Stimulated activated effector memory CD8-positive, alpha-beta T cell treated with anti-CD3 and anti-CD28 coated beads, Interleukin-12 subunit alpha, Interleukin-12 subunit beta, amount 100 ng/mL, for 72 hours (primary cell): ENCODE results near the gene DENND2D.

Experiments used
- ATAC-seq: fragments of 150-1000 bp; cut with Tn5 transposase; 2 replicates; pipeline ENCODE4 v1.10.0; 2021
- DNase-seq, 2 donors: peaks; one replicate each; pipeline ENCODE4 v3.0.0; 2021 to 2022; ENCODE audit warnings: low spot score in 2 of 2
- H3K27ac Mint-ChIP-seq: one replicate; pipeline ENCODE4 v1.8.0; 2022; ENCODE audit warnings: mild to moderate bottlenecking, mixed read lengths
- H3K36me3 Mint-ChIP-seq: one replicate; pipeline ENCODE4 v1.8.0; 2022; ENCODE audit warnings: mild to moderate bottlenecking, mixed read lengths
- H3K4me1 Mint-ChIP-seq: one replicate; pipeline ENCODE4 v1.8.0; 2022; ENCODE audit warnings: mixed read lengths
- H3K4me3 Mint-ChIP-seq: one replicate; pipeline ENCODE4 v1.8.0; 2022; ENCODE audit warnings: mild to moderate bottlenecking, mixed read lengths
- H3K9me3 Mint-ChIP-seq: one replicate; pipeline ENCODE4 v1.8.0; 2022; ENCODE audit warnings: mixed read lengths

The DENND2D gene, protein sequence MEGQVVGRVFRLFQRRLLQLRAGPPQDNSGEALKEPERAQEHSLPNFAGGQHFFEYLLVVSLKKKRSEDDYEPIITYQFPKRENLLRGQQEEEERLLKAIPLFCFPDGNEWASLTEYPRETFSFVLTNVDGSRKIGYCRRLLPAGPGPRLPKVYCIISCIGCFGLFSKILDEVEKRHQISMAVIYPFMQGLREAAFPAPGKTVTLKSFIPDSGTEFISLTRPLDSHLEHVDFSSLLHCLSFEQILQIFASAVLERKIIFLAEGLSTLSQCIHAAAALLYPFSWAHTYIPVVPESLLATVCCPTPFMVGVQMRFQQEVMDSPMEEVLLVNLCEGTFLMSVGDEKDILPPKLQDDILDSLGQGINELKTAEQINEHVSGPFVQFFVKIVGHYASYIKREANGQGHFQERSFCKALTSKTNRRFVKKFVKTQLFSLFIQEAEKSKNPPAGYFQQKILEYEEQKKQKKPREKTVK

DNA sequence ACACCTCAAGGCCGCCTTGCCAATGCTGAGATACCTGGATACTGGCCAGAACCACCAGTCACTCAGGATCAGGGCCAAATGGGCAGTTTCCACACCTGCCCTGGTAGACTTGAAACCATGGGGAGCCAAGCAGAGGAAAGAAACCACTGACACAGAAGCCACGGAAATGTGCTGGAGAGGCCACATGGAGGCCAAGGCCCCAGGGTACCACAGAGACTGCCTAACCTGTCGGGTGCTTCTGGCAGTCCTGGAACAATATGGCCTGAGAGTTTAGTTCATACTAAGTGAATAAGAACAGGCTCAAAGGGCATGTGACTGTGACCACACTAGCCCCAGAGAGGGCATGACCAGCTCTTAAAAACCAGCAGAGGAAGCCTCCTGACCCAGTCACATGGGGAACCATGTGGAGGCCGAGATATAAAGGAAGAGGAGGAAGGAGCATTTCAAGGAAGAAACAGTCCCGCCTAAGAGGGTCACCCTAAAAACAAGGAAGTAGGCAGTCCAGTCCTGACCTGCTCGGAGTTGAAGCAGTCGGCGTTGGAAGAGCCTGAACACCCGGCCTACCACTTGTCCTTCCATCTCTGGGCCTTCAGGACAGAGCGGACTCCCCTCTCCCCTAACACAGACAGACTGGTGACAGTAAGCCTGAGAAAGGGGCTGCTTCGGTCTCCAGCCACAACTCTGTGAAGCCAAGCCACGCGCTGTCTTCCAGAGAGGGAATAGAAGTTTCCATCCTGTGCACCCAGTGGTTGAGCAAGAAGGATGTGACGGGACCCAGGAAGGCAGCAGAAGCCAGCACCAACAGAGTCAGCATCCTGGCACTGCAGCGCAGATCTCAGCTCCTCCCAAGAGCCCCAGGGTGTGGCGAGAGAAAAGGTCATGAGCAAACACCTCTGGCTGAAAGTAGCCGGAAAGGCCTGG lies at the start of gene DENND2D:
DENND2D (minus strand) TSS at position 766 of the 921 bp plus-strand sequence; CDS start at position 579, 187 bp downstream.
- Mint-ChIP-seq H3K4me1 (peaks cover 82% of the 10 kb centered on the region), H3K9me3 (no peaks in the 10 kb centered on the region), H3K36me3 (peaks cover 70% of the 10 kb centered on the region), H3K27ac (peak within 1 kb of the TSS; percentile 97), H3K4me3 (peak within 1 kb of the TSS; percentile 90)
- peak; percentile 71 for ATAC-seq
- DNase-seq, result peak in 1 of 2 donors; percentile 82

DNA sequence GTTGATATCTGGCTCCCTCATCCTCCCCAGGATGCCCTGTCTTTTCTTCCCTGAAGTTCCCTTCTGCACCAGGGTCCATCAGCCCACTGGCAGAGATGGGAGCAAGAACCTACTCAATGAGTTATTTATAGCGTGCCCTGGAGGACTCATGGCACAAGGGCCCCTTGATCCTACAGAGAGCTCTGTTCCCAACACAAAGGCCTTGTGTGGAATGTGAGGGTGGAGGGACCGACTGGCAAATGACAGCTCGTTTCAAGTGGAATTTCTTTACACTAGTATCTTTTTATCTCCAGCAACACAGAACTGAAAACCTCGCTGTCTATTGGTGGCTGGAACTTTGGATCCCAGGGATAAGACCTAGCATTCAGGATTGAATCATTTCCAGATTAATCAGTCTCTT lies 49.5 kb upstream of the DENND2D start:
- ATAC-seq (no peak), DNase-seq (no peak)
- Mint-ChIP-seq H3K9me3 (no peaks in the 10 kb centered on the region), H3K4me1 (peaks cover 15% of the 10 kb centered on the region), H3K36me3 (no peaks in the 10 kb centered on the region), H3K4me3 (no peak overlapping the region), H3K27ac (no peak overlapping the region)

DNA sequence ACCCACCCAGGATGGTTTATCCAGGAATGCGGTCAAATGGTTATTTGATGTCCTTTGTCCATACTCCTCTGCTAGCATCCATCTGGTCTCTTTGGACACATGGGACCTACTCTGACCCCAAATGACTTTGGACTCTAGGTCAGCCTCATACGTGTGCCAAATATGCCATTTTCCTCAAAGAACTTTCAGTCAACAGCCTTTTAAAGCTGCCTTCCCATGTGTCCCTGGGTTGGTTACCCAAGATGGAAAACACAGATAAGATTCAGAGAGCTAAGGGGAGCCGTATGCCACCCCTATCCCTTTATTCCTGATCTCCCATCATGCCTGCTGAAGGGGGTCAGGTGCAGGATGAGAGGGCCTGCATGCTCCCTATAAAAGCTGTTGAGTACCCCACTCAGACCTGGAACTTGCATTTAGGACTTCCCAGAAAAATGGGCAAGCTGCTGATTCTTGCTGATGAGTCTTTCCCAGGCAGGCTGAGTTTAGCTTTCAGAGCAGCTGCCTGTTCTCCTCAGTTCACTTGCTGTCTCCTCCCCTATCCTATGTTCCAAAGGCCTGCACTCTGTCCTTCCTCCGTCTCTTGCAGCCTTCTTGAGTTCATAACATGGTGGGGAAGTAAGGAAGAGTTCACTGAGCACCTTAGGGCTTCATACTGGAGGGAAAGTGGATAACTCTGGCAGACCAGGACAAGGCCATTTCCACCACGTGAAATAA lies 46.8 kb upstream of the DENND2D start:
- ATAC-seq, result no peak
- Mint-ChIP-seq H3K27ac (no peak overlapping the region), H3K36me3 (no peaks in the 10 kb centered on the region), H3K4me3 (no peak overlapping the region), H3K9me3 (no peaks in the 10 kb centered on the region), H3K4me1 (peaks cover 9% of the 10 kb centered on the region)
- no peak for DNase-seq

DNA sequence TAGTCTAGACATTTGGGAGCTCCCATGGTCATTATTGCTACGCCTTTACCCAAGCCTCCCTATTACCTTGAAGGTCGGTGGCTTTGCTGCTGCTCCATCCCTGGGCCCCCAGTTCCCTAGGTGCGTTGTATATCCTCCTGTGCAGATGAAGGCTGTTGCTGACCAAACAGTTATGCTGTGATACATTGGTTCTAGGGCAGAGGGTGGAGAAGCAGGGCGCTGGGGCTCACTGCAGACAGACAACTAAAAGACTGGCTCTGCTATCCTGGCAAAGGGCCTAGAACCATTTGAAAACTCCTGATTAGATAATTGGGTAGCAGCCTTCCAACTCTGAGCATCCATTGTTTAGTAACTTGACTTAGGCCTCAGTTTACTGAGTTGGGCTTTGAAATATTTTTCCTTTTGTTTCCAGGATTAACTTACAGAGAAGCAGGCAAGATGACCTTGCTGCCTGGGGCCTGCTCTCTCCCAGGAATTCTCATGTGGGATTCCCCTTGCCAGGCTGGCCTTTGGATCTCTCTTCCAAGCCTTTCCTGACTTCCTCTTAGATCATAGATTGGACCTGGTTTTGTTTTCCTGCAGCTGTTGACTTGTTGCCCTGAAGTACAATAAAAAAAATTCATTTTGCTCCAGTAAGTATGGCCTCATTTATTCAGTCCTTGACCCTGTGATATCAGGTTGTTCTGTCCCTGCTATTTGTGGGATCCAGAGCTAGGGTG lies 42.5 kb upstream of the DENND2D start:
- ATAC-seq (no peak), DNase-seq (peak in 1 of 2 donors; percentile 28)
- peaks cover 15% of the 10 kb centered on the region for H3K4me1 Mint-ChIP-seq
- H3K27ac Mint-ChIP-seq, result no peak overlapping the region
- H3K4me3 Mint-ChIP-seq, result no peak overlapping the region
- H3K9me3 Mint-ChIP-seq, result no peaks in the 10 kb centered on the region
- no peaks in the 10 kb centered on the region for H3K36me3 Mint-ChIP-seq

DNA sequence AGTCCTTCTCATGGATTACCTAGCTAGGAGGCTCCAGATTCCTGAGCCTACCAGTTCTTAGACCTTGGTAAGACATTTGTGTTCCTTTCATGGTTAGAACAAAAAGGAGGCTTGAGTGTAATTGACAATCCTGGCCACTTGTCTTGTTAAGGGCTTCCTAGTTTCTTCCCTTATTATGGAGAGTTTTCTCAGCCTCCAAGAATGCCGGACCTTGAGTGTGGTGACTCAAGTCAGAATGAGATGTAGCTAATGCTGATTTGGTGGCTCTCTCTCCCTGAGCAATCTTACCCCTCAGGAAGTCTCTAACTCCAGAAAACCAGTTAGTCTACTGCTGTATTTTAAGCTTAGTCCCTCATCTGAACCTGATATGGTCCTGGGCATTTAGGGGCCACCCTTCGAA lies 41.4 kb upstream of the DENND2D start:
- no peak for DNase-seq
- Mint-ChIP-seq H3K9me3 (no peaks in the 10 kb centered on the region), H3K36me3 (no peaks in the 10 kb centered on the region), H3K4me3 (no peak overlapping the region), H3K27ac (no peak overlapping the region), H3K4me1 (peaks cover 15% of the 10 kb centered on the region)
- no peak for ATAC-seq

DNA sequence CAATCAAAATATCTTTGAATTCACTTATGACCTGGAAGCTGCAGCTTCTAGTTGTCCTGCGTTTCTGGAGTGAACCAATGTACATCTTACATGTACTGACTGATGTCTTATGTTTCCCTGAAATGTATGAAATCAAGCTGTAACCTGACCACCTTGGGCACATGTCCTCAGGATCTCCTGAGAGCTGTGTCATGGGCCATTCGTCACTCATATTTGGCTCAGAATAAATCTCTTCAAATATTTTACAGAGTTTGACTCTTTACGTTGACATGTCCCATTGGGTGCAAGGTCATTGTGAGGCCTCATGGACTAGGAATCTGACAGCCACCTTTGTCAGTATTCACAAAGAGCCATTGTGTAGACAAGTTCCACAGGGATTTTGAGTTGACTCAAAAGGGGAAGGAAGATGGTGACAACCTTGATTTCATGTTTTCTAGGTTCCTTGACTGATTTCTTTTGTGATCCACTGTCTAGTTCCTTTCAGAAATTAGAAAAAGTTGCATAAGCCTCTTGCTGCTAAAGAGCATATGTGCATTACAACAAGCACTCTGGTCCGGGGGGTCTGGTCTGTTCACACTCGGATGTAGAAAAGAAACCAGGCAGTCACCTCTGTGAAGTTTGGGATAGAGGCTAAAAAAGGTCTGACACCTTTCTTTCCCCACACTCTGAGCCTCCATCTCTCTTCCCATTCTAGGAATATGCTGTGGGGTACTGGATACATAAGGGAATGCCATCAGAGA lies 37.8 kb upstream of the DENND2D start:
- Mint-ChIP-seq H3K4me1 (peaks cover 15% of the 10 kb centered on the region), H3K36me3 (no peaks in the 10 kb centered on the region), H3K27ac (no peak overlapping the region), H3K9me3 (no peaks in the 10 kb centered on the region), H3K4me3 (no peak overlapping the region)
- ATAC-seq (no peak), DNase-seq (no peak)

DNA sequence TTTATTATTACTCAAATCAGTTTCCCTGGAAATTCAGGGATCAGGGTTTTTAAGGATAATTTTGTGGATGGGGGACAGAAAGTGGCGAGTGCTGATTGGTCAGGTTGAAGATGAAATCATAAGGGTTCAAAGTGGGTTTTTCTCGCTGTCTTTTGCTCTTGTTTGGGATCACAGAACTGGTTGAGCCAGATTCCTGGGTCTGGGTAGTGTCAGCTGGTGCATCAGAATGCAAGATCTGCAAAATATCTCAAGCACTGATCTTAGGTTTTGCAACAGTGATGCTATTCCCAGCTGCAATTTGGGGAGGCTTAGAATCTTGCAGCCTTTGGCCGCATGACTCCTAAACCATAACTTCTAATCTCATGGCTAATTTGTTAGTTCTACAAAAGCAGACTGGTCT lies 36.4 kb upstream of the DENND2D start:
- Mint-ChIP-seq H3K4me1 (peaks cover 15% of the 10 kb centered on the region), H3K27ac (no peak overlapping the region), H3K36me3 (no peaks in the 10 kb centered on the region), H3K4me3 (no peak overlapping the region), H3K9me3 (no peaks in the 10 kb centered on the region)
- ATAC-seq (no peak), DNase-seq (no peak)

DNA sequence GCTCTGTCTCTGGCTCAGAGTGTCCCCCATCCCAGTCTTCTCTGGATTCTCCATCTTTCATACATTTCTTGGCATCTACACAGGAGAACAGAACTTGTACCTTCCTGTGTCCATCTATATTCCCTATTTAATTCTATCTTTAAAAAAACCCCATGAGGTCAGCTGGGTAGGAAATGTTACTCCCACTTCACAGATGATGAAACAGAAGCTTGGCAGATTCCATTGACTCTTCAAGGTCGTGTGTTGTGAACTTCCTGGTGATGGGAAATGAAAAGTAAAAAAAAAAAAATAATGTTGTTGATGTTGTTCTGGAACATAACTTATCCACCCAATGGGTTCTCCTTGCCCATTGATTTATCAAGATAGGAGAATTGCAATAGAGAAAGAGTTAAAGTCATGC lies 35.9 kb upstream of the DENND2D start:
- Mint-ChIP-seq H3K36me3 (no peaks in the 10 kb centered on the region), H3K27ac (no peak overlapping the region), H3K4me1 (peaks cover 15% of the 10 kb centered on the region), H3K9me3 (no peaks in the 10 kb centered on the region), H3K4me3 (no peak overlapping the region)
- DNase-seq (no peak), ATAC-seq (no peak)

DNA sequence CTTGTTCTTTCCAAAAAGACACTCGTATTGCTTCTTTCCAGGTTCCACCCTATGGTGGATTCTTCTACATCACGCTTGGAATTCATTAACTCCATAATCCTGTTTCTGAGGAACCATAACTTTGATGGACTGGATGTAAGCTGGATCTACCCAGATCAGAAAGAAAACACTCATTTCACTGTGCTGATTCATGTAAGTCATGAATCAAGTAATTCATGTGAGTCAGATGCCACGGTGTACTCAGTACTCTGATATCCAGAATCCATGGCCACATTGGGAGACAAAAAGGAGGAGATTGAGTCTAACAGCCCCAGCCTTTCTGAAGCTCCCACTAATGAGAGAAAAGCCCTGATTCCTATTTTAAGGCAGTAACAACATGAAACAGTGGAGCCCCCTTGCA lies 34.4 kb upstream of the DENND2D start:
- H3K4me1 Mint-ChIP-seq, result peaks cover 9% of the 10 kb centered on the region
- no peaks in the 10 kb centered on the region for H3K9me3 Mint-ChIP-seq
- H3K27ac Mint-ChIP-seq, result no peak overlapping the region
- no peaks in the 10 kb centered on the region for H3K36me3 Mint-ChIP-seq
- ATAC-seq (peak; percentile 84), DNase-seq (no peak)
- H3K4me3 Mint-ChIP-seq, result no peak overlapping the region

DNA sequence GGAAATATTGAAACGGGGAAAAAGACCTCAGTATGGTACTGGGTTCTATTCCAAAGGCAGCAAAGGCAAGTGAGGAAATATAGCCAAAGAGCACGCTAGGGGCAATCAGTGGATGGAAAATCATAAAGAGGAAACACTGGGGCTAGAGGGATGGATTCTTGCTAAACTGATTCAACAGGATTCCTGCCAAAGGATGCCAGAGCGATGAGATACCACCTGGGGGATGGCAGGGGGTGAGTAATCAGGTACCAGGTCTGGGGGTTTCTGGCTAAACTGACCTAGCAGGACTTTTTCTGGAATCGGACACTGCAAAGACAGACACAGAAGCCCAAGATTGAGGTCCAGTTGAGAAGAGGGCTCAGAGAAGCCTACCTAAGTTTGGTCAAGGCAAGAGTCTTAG lies 33.8 kb upstream of the DENND2D start:
- peaks cover 12% of the 10 kb centered on the region for H3K4me1 Mint-ChIP-seq
- H3K27ac Mint-ChIP-seq, result no peak overlapping the region
- DNase-seq (no peak), ATAC-seq (no peak)
- H3K9me3 Mint-ChIP-seq, result no peaks in the 10 kb centered on the region
- no peak overlapping the region for H3K4me3 Mint-ChIP-seq
- H3K36me3 Mint-ChIP-seq, result no peaks in the 10 kb centered on the region

DNA sequence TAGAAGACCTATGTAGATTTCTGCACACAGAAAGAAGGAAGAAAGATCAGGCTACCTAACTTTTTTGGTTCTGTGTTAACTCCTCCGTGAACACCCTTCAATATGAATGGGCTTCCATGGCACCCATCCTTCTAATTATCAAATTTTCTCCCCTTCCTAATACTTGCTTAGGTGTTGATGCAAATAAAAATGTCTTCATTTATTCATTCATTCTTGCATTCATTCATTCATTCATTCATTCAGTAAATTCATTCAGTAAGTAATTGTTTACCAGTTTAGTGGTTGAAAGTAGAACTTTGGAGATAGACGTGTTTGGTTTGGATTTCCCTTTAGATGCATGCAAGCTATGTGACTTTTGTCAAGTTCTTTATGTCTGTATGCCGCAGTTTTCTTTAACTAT lies 31.7 kb upstream of the DENND2D start:
- no peak for ATAC-seq
- Mint-ChIP-seq H3K27ac (no peak overlapping the region), H3K4me1 (peaks cover 23% of the 10 kb centered on the region), H3K4me3 (no peak overlapping the region), H3K36me3 (no peaks in the 10 kb centered on the region), H3K9me3 (no peaks in the 10 kb centered on the region)
- DNase-seq, result no peak

DNA sequence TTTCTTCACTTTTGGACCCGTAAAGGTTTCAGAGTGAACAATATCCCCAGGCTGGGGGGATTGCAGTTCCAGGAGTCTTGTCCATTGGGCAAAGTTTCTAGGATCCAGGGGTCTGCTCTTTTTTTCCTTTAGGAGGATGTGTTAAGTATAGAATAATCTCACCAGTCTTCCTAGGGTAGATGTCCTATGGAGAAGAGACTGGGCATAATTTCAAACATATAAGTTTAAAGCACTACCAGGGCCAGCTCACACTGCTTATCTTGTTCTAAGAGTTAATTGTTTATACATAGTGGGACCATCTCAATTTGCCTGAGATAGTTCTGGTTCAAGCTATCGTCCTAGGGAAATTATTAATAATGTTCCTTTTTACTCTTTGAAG lies 28.3 kb upstream of the DENND2D start:
- Mint-ChIP-seq H3K4me1 (peaks cover 52% of the 10 kb centered on the region), H3K4me3 (peak overlapping the region; percentile 56), H3K27ac (no peak overlapping the region), H3K36me3 (no peaks in the 10 kb centered on the region), H3K9me3 (no peaks in the 10 kb centered on the region)
- ATAC-seq (no peak), DNase-seq (no peak)

DNA sequence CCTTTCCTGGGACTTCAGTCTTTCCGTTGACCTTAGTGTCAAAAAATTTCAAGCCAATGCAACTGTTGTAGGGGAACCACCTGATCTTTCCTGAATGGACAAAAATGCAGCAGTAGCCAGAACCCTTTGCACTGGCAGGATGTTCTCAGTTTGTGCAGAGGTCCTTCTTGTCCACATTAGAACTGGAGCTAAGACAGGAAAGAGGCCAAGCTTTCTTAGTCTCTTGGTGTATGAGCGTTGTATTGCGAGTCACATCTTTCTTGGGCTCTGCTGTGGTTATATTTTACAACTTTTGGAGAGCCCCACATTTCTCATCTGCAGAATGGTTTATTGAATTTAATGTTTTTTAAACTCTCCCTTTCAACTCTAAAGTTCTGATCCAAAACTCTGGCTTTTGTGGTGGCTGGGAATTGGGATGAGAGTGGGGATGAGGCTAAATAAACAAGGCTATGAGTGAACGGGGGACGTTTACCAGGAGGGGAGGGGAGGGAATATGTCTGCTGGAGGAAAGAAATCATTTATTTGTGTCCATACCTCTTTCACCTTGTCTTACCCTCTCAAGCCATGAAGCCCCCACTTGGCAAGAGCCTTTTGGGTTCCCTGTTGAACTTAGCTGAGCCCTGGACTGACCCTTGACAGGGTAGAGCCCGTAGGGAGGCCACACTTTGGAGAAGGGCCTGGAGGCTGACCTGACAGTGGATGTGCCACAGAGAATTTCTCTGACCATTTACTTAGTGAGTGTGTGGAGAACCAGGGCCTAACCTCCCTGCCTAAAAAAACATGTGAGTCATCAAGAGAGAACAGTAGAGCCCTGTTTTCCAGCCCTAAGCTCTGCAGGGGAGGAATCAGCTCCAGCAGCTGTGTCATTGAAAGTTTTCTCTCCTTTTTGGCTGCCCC lies 27.7 kb upstream of the DENND2D start:
- H3K27ac Mint-ChIP-seq, result no peak overlapping the region
- no peaks in the 10 kb centered on the region for H3K36me3 Mint-ChIP-seq
- DNase-seq, result no peak
- no peaks in the 10 kb centered on the region for H3K9me3 Mint-ChIP-seq
- H3K4me3 Mint-ChIP-seq, result no peak overlapping the region
- ATAC-seq, result peak; percentile 72
- peaks cover 58% of the 10 kb centered on the region for H3K4me1 Mint-ChIP-seq
